ENCODE data around the gene TP53I3. TPM values are rescaled to one million over a fixed set of nuclear protein-coding genes. Genes with fewer than 3 reads are reported as not detected.
"Not testable (repeated sequence)": the region's sequence is repeated elsewhere in the genome, so short reads cannot be mapped to it uniquely, and the experiment has no call there.

The TP53I3 gene
- total RNA-seq, 2 donors from 2014 or later: 4.1 to 5.8 TPM

DNA sequence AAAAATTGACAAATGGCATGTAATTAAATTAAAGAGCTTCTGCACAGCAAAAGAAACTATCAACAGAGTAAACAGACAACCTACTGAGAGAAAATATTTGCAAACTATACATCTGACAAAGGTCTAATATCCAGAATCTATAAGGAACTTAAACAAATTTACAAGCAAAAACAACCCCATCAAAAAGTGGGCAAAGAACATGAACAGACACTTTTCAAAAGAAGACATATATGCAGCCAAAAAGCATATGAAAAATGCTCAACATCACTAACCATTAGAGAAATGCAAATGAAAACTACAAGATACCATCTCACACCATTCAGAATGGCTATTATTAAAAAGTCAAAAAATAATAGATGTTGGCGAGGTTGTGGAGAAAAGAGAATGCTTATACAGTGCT, 24.8 kb upstream of the TP53I3 start:
- H3K27ac Mint-ChIP-seq; H3K4me1 Mint-ChIP-seq (ENCODE audit: low read depth in 2 of 2); H3K27me3 Mint-ChIP-seq; ATAC-seq; DNase-seq (ENCODE audit: low spot score); H3K9me3 Mint-ChIP-seq; H3K4me3 Mint-ChIP-seq: not testable (repeated sequence)
- peaks cover 24% of the 10 kb centered on the region for H3K36me3 Mint-ChIP-seq

DNA sequence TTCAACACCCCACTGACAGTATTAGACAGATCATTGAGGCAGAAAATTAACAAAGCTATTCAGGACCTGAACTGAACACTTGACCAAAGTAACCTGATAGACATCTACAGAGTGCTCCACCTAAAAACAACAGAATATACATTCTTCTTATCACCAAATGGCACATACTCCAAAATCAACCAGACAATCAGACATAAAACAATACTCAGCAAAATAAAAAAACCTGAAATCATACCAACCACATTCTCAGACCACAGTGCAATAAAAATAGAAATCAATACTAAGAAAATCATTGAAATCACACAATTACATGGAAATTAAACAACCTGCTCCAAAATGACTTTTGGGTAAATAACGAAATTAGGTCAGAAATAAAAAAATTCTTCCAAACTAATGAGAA, 22.7 kb upstream of the TP53I3 start:
- DNase-seq (ENCODE audit: low spot score) (no peak), ATAC-seq (no peak)
- peaks cover 7% of the 10 kb centered on the region for H3K9me3 Mint-ChIP-seq
- H3K27me3 Mint-ChIP-seq: no peaks in the 10 kb centered on the region
- peaks cover 24% of the 10 kb centered on the region for H3K36me3 Mint-ChIP-seq
- no peaks in the 10 kb centered on the region for H3K4me1 Mint-ChIP-seq (ENCODE audit: low read depth in 2 of 2)
- no peak overlapping the region for H3K27ac Mint-ChIP-seq
- no peak overlapping the region for H3K4me3 Mint-ChIP-seq

- no peaks in the 10 kb centered on the region for H3K4me1 Mint-ChIP-seq (ENCODE audit: low read depth in 2 of 2)
- no peak overlapping the region for H3K27ac Mint-ChIP-seq
- ATAC-seq: no peak
Measured at GRCh38 chr2:24106786-24107185, 22.2 kb upstream of the TP53I3 start.

GRCh38 chr2:24105816-24106215, 21.2 kb upstream of the TP53I3 start:
- DNase-seq (ENCODE audit: low spot score): no peak
- no peak for ATAC-seq
- H3K27me3 Mint-ChIP-seq: no peaks in the 10 kb centered on the region
- no peak overlapping the region for H3K27ac Mint-ChIP-seq
- no peaks in the 10 kb centered on the region for H3K4me1 Mint-ChIP-seq (ENCODE audit: low read depth in 2 of 2)
- H3K36me3 Mint-ChIP-seq: peaks cover 24% of the 10 kb centered on the region
- H3K9me3 Mint-ChIP-seq: peaks cover 7% of the 10 kb centered on the region
- H3K4me3 Mint-ChIP-seq: no peak overlapping the region

More at GRCh38 chr2:24106786-24107185, 22.2 kb upstream of the TP53I3 start:
- peaks cover 7% of the 10 kb centered on the region for H3K9me3 Mint-ChIP-seq
- no peaks in the 10 kb centered on the region for H3K27me3 Mint-ChIP-seq
- H3K4me3 Mint-ChIP-seq: no peak overlapping the region
- no peak for DNase-seq (ENCODE audit: low spot score)
- peaks cover 24% of the 10 kb centered on the region for H3K36me3 Mint-ChIP-seq

- H3K27ac Mint-ChIP-seq: no peak overlapping the region
- no peaks in the 10 kb centered on the region for H3K4me1 Mint-ChIP-seq (ENCODE audit: low read depth in 2 of 2)
- H3K27me3 Mint-ChIP-seq: no peaks in the 10 kb centered on the region
- H3K9me3 Mint-ChIP-seq: peaks cover 7% of the 10 kb centered on the region
- no peak for ATAC-seq
- H3K36me3 Mint-ChIP-seq: peaks cover 24% of the 10 kb centered on the region
- no peak for DNase-seq (ENCODE audit: low spot score)
- H3K4me3 Mint-ChIP-seq: no peak overlapping the region
Measured at GRCh38 chr2:24104906-24105305, 20.3 kb upstream of the TP53I3 start.

- H3K36me3 Mint-ChIP-seq: peaks cover 31% of the 10 kb centered on the region
- H3K27ac Mint-ChIP-seq: no peak overlapping the region
- no peaks in the 10 kb centered on the region for H3K27me3 Mint-ChIP-seq
- peaks cover 7% of the 10 kb centered on the region for H3K9me3 Mint-ChIP-seq
- no peaks in the 10 kb centered on the region for H3K4me1 Mint-ChIP-seq (ENCODE audit: low read depth in 2 of 2)
- DNase-seq (ENCODE audit: low spot score): no peak
- peak in 1 of 2 donors; percentile 32 for ATAC-seq
- no peak overlapping the region for H3K4me3 Mint-ChIP-seq
Measured at GRCh38 chr2:24104110-24104650, 19.5 kb upstream of the TP53I3 start.

DNA sequence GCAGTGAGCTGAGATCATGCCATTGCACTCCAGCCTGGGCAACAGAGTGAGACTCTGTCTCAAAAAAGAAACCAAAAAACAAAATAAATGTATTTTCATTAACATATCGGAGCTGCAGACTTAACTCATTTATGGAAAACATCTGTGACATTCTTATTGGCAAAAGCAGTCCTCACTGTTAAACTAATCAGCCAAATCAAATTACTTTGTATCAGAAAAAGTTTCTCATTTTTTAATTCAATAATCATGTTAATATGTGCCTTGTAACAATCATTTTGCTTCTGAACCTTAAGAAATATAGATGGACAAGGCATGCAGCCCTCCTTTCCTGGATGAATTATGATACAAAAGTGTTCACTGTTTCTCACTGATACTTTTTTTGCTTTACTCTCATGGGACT, 18.0 kb upstream of the TP53I3 start:
- Mint-ChIP-seq H3K27me3 (no peaks in the 10 kb centered on the region), H3K4me1 (ENCODE audit: low read depth in 2 of 2) (no peaks in the 10 kb centered on the region), H3K4me3 (no peak overlapping the region), H3K36me3 (peaks cover 36% of the 10 kb centered on the region), H3K27ac (no peak overlapping the region), H3K9me3 (peaks cover 7% of the 10 kb centered on the region)
- DNase-seq (ENCODE audit: low spot score) (no peak), ATAC-seq (no peak)

- ATAC-seq (no peak), DNase-seq (ENCODE audit: low spot score) (no peak)
- Mint-ChIP-seq H3K27me3 (no peaks in the 10 kb centered on the region), H3K9me3 (peaks cover 6% of the 10 kb centered on the region), H3K4me3 (no peak overlapping the region), H3K4me1 (ENCODE audit: low read depth in 2 of 2) (no peaks in the 10 kb centered on the region), H3K36me3 (peaks cover 35% of the 10 kb centered on the region), H3K27ac (peak overlapping the region in 1 of 2 donors; percentile 57)
Measured at GRCh38 chr2:24101992-24102391, 17.4 kb upstream of the TP53I3 start.

DNA sequence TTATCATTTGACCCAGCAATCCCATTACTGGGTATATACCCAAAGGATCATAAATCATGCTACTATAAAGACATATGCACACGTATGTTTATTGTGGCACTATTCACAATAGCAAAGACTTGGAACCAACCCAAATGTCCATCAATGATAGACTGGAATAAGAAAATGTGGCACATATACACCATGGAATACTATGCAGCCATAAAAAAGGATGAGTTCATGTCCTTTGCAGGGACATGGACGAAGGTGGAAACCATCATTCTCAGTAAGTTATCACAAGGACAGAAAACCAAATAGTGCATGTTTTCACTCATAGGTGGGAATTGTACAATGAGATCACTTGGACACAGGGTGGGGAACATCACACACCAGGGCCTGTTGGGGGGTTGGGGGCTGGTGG, 16.1 kb upstream of the TP53I3 start:
- H3K4me3 Mint-ChIP-seq; H3K27ac Mint-ChIP-seq; H3K9me3 Mint-ChIP-seq; DNase-seq (ENCODE audit: low spot score); H3K27me3 Mint-ChIP-seq; ATAC-seq; H3K4me1 Mint-ChIP-seq (ENCODE audit: low read depth in 2 of 2): not testable (repeated sequence)
- H3K36me3 Mint-ChIP-seq: peaks cover 35% of the 10 kb centered on the region

- not testable (repeated sequence) for H3K9me3 Mint-ChIP-seq; H3K27me3 Mint-ChIP-seq; ATAC-seq; H3K27ac Mint-ChIP-seq; H3K4me3 Mint-ChIP-seq; DNase-seq (ENCODE audit: low spot score); H3K4me1 Mint-ChIP-seq (ENCODE audit: low read depth in 2 of 2)
- peaks cover 31% of the 10 kb centered on the region for H3K36me3 Mint-ChIP-seq
Measured at GRCh38 chr2:24095171-24095677, 10.6 kb upstream of the TP53I3 start.

- H3K4me3 Mint-ChIP-seq; H3K27me3 Mint-ChIP-seq; H3K9me3 Mint-ChIP-seq; H3K27ac Mint-ChIP-seq; H3K4me1 Mint-ChIP-seq (ENCODE audit: low read depth in 2 of 2); DNase-seq (ENCODE audit: low spot score); ATAC-seq: not testable (repeated sequence)
- peaks cover 19% of the 10 kb centered on the region for H3K36me3 Mint-ChIP-seq
Measured at GRCh38 chr2:24093270-24093669, 8.6 kb upstream of the TP53I3 start.

DNA sequence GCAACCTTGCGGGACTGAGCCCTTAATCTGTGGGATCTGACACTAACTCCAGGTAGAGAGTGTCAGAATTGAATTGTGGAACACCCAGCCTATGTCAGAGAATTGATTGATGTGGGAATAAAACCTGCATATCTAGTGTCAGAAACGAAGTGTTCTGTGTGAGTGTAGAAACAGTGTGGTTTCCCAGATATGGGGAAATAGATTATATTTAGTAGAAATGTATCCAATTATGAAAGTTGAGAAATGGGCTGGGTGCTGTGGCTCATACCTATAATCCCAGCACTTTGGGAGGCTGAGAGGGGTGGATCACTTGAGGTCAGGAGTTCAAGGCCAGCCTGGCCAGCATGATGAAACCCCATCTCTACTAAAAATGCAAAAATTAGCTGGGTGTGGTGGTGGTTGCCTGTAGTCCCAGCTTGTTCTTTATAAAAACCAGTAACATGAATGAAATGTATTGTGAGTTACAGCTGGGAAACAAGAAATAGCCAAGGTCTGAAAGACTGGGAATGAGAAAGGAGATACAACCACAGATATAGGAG, 4.3 kb upstream of the TP53I3 start:
- Mint-ChIP-seq H3K36me3 (no peaks in the 10 kb centered on the region), H3K4me1 (ENCODE audit: low read depth in 2 of 2) (peaks cover 5 to 14% of the 10 kb centered on the region in 2 donors), H3K9me3 (peaks cover 3% of the 10 kb centered on the region), H3K27ac (no peak overlapping the region), H3K27me3 (no peaks in the 10 kb centered on the region), H3K4me3 (no peak overlapping the region)
- DNase-seq (ENCODE audit: low spot score) (no peak), ATAC-seq (no peak)

DNA sequence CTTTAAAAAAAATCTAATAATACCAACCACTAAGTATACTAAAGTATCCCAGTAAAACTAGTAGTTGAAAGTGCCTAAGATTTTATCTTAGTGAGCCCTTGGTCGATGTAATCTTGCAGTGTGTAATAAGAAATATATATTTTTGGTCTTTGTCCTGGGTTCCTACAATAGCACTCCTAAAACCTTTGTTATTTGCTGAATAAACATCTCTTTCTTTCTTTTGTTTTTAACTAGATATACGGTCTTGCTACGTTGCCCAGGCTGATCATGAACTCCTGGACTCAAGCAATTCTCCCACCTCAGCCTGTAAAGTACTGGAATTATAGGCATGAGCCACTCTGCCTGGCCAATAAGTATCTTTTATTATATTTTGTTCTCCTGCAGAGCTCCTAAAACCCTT, 2.4 kb upstream of the TP53I3 start:
- DNase-seq (ENCODE audit: low spot score): no peak
- H3K27ac Mint-ChIP-seq: no peak overlapping the region
- H3K4me1 Mint-ChIP-seq (ENCODE audit: low read depth in 2 of 2): peaks cover 9 to 24% of the 10 kb centered on the region in 2 donors
- H3K27me3 Mint-ChIP-seq: no peaks in the 10 kb centered on the region
- no peak for ATAC-seq
- H3K4me3 Mint-ChIP-seq: no peak overlapping the region
- H3K36me3 Mint-ChIP-seq: no peaks in the 10 kb centered on the region
- no peaks in the 10 kb centered on the region for H3K9me3 Mint-ChIP-seq

DNA sequence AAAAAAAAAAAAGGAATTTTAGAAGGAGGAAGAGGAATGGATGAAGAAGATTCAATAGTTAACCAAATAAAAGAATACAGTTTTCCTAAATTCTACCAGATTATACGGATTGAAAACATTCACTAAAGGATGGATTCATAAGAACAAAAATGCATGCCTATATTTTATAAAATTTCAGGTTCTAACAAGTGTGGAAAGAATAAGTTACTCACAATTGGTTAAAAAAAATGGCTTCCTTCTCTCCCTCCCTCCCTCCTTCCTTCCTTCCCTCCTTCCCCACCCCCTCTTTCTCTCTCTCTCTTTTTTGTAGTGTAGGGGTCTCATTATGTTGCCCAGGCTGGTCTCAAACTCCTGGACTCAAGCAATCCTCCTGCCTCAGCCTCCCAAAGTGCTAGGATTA, 1.6 kb upstream of the TP53I3 start:
- no peaks in the 10 kb centered on the region for H3K27me3 Mint-ChIP-seq
- H3K36me3 Mint-ChIP-seq: no peaks in the 10 kb centered on the region
- no peaks in the 10 kb centered on the region for H3K9me3 Mint-ChIP-seq
- DNase-seq (ENCODE audit: low spot score) (no peak), ATAC-seq (no peak)
- H3K4me1 Mint-ChIP-seq (ENCODE audit: low read depth in 2 of 2): peaks cover 9 to 24% of the 10 kb centered on the region in 2 donors
- H3K27ac Mint-ChIP-seq: no peak overlapping the region
- H3K4me3 Mint-ChIP-seq: no peak overlapping the region

- peak overlapping the region; percentile 87 for H3K4me3 Mint-ChIP-seq
- H3K36me3 Mint-ChIP-seq: no peaks in the 10 kb centered on the region
- H3K9me3 Mint-ChIP-seq: no peaks in the 10 kb centered on the region
- H3K4me1 Mint-ChIP-seq (ENCODE audit: low read depth in 2 of 2): peaks cover 9 to 24% of the 10 kb centered on the region in 2 donors
- ATAC-seq (no peak), DNase-seq (ENCODE audit: low spot score) (no peak)
- no peaks in the 10 kb centered on the region for H3K27me3 Mint-ChIP-seq
- H3K27ac Mint-ChIP-seq: peak overlapping the region; percentile 6 to 53
Measured at GRCh38 chr2:24085200-24085489, 511 bp upstream of the TP53I3 start.

Measured in natural killer cell treated with Interleukin-12 subunit alpha and Interleukin-12 subunit beta and Interleukin-15 and Interleukin-18, amount 100 ng/mL, for 72 hours (primary cell).